DMS153 treated with DMSO at 0.1 percent for 48 hours (cell line): ENCODE measurements around the gene PDZRN3.
"Not testable (repeated sequence)": the region's sequence is repeated elsewhere in the genome, so short reads cannot be mapped to it uniquely, and the experiment has no call there.

Experiments used
- DNase-seq: peaks from one replicate; lab custom pipeline; 2025; ENCODE audit not compliant: unreplicated experiment; lab: John Stamatoyannopoulos, UW

The PDZRN3 gene

DNA sequence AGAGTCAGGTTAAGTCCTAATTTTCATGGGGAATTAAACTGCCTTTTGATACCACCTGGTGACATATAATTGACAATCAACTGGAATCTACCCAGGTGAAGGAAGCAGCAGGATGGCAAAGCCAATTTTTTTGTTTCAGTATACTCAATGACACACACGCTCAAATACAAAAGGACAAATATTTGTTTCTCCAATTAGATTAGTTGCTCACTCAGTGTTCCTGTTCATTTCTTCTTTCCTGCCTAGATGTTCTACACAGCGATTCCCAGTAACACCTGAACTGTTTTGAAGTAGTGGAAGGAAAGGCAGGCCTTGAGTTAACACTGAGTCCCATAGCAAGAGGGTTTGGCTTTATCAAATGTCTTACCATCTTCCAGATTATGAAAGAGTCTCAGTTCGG, 157.5 kb downstream of the PDZRN3 start:
- no peak for DNase-seq

DNA sequence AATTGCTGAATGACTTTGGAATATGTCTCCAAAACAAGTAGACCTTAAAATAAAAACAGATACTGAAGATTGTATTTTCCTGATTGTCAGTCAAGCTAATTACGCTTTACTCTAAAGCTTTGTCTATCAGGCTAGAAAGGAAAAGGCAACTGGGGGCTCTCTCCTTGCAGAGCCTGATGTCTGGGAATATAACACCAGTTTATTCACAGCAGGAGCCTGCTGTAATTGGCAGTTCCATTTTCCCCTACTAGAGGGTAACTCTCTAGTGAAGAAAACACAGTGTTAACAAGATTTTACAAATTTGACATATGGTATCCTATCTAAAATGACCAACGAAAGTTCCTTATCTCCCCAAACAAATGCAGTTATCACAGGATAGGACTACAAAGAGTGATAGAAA, 158.8 kb downstream of the PDZRN3 start:
- DNase-seq = no peak

DNA sequence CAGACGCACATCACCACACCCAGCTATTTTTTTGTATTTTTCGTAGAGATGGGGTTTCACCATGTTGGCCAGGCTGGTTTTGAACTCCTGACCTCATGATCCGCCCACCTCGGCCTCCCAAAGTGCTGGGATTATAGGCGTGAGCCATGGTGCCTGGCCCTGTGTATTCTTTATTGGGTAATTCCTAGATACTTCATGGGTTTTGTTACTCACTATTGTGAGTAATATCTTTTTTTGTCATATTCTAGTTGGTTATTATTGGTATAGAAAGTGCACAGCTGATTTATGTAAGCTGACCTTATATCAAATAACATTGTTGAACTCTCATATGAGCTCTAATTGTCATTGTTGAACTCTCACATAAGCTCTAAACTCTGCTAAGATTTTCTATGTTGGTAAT, 160.6 kb downstream of the PDZRN3 start:
- not testable (repeated sequence) for DNase-seq

DNA sequence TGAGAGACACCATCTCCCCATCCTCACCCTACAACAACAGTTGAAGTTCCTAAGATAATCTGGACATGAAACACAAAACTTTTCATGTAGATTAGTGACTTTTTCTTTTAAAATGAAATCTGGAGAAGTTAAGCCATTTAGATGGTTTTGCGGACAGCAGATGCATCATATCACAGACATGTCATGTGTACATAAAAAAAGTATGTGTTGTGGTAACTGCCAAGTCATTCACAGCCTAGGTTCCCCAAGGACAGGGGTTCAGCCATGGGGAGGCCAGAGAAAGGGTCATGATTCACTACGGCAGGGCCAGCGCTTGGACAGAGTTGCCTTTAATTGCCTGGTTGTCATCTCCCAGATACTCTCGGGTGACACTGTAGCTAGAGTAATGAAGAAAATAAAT, 163.2 kb downstream of the PDZRN3 start:
- no peak for DNase-seq

DNA sequence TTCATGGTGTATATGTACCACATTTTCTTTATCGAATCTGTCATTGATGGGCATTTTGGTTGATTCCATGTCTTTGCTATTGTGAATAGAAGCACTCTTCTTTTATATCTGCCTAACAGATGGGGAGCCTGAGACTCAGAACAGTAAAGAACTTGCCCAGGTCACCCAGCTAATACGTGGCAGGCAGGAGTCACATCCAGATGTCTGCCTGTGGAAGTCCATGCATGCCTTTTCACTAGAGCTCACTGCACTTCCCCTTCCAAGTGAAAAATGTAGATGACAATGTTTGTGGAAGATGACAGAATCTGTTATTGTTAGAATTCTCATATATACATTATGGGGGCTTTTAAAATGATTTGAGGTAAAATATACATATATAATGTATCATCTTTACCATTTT, 165.0 kb downstream of the PDZRN3 start:
- DNase-seq = no peak

DNA sequence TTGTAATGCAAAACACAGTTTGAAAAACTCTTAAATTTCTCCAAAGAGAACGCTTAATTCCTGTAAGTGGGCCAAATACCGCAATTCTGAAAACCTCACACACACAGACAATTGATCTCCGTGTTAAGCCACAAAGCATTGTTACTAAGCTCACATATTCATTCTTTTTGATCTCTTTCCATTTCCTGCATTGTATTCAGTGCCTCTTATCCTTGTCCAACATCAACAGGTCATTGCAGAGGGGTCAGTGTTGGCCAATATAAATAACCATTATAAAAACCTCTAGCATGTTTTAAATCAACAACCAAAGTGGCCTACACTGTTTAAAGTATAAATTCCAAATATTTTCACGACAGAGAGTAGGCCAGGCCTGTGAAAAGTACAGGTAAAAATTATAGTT, 171.1 kb downstream of the PDZRN3 start:
- DNase-seq = no peak

DNA sequence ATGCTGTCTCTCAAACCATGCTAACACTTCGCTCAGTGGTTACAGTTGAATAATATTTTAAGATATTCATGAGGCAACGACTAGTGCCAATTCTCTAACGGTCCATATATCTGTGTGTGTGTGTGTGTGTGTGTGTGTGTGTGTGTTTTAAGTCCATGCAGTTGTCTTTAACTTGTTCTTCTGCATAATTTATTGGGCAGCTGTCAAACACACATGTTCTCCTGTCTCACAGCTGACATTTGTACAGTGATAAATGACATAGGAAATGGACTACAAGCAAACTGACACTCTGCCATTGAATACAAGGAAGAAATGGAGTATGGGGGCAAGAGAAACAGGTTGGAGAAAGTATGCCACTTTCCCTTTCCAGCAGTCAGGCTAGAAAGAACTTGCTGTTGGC, 172.0 kb downstream of the PDZRN3 start:
- DNase-seq = no peak

DNA sequence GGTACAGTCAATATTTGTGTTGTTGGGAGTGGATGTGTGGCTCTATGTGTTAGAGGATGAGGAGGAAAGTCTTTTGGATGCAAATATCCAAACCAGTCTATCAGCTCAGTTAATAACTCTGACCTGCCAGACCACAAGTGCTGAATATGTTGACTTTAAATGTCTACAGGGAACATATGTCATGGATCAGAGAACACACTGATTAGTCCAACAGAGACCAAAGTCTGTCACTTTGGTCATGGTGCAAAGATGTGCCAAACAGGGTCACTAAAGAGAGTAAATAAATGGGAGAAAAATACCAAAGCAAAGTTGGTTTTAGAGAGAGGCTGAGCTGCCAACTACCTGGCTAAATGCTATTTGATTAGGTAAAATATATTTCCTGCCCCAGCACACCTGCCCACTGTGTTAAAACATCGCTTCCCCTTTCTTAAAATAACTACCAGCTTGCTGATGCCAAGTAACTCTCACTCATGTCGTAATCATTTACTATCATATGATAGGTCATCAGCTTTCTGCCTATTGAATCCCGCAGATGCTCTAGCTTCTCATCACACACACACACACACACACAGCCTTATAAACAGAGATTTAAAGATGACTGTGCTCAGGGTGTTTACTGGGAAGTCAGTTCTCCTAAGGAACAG, 173.3 kb downstream of the PDZRN3 start:
- peak; percentile 86 for DNase-seq

DNA sequence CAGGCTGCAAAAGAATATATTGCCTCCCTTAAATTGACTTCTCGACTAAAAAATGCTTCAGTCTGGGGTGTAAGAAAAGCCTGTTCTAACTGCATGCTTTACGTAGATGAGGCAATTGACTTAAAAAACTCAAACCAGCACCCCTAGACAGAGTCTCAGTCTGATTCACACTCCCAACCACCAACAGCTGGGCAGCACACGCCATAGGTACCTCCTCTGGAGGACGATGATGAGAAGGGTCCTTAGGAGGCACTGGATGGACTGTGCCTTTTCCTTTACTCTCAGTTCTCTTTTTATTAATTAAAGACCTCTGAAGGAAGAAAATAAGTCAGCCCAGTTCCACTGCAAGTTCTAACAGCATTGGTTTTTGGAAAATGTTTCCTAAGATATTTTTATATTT, 175.0 kb downstream of the PDZRN3 start:
- no peak for DNase-seq

DNA sequence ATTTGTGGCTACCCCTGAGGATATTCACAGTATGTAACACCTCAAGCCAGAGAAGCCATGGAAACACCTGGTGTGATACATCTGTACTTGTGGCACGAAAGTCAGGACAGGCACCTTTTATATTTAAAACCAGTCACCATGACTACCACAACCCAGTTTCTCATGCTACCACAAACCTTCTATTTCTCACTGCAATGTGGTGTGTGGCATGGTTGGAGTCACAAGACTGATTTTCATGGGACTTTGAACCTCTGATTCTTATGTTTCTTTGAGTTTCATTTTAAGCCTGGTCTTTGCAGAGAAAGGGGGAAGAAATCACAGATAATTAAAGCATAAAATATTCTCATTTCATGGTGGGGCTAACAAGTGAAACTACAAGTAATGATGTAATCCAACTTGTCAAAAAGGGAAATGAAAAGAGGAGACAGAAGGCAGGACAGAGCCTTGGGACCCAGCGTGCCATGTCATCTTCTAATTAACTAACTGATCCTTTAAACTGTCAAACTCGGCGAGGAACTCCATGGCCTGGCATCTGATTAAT, 175.9 kb downstream of the PDZRN3 start:
- DNase-seq = no peak

DNA sequence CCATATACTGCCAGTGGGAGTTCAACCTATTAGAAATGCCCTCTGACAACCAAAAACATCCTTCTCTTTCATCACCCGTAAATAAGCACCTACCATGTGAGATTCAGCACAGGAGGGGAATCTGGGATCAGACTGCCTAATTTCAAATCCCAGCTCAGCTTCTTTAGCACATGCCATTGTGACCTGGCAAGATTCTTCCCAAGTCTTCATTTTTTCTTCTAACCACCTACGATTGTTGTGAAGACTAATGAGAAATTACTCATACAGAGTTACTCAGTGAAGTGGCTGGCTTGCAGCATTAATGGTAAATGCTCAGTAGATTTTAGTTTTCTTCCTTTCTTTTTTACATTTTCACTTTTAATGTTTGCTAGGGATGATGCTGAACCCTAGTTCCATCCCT, 176.7 kb downstream of the PDZRN3 start:
- DNase-seq = no peak

DNA sequence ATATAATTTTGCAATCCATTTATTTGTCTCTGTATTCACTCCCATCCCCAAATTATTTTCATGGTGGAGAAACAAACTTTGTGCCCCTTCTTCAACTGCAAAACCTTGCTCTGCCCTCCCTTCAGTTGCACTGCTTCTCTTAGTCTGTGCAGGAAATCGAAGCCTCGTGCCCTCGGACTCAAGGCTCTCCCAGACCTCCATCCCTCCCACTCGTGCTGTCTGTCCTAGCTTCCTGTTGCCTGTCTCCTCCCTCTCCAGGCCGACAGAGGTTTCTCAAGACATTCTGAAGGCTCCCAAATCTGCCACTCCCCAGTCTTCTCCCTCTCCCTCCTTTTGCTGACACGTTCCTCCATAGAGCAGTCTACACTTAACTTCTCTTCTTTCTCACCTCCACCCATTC, 177.6 kb downstream of the PDZRN3 start:
- no peak for DNase-seq

DNA sequence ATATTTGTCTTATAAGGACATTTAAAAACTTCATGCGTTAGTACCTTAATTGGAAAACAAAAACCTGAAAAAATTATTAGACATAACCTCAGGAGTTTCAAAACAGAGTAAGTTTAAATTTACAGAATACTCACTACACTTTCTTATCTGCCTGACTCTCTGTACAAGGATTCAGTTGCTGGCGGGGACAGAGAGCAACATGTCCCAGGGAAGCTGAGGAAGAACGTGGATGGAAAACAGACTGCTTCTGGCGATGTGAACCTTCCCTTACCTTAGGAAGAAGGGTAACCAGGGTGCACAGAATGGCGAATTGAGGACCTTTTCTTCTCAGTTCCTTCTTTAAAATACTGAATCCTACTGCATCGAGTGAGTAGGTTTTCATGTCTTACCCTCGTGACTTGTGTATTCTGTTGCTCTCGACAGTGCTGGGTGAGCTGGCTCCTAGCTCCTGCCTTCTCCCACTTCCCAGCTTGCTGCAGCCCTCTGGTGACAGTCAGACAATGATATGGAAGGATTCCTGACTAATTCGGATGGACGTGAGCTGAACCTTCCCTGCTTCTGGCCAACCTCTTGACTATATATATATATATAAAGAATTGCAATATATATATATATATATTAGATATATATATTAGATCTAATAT, 178.2 kb downstream of the PDZRN3 start:
- no peak for DNase-seq

DNA sequence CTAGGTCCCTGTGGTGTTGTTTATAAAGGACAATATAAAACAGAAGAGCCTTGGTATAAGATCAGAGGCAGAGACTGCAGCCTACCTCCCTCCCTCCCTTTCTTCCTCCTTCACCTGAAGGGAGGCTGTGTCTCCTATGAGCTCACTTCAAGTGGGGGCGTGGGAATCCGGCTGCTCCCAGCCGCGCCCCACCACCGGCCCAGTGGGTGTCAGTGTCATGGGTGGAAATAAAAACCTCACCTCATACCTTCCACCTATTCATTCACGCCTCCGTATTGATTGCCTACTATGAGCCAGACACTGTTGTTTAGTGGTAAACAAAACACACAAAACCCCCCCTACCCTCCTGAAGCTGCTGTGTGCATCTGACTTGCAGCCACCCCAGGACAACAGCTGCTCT, 181.9 kb downstream of the PDZRN3 start:
- no peak for DNase-seq

DNA sequence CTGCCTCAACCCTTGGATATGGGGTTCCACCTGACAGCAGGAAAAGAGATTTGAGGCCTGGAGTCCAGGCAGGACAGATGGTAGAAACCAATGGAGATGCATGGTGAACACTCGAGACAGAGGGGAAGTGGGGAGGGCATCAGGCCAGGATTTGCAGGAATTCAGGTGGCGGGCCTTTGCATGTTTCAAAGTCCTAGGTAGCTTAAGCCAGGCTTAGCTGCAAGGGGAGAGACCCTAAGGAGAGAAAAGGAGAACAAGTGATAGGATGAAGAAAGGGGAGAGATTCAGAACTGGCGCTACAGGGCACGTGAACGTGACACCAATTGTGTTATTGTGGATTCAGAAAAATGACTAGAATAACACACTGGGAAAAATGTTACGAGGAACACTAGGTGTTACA, 182.6 kb downstream of the PDZRN3 start:
- DNase-seq = no peak

DNA sequence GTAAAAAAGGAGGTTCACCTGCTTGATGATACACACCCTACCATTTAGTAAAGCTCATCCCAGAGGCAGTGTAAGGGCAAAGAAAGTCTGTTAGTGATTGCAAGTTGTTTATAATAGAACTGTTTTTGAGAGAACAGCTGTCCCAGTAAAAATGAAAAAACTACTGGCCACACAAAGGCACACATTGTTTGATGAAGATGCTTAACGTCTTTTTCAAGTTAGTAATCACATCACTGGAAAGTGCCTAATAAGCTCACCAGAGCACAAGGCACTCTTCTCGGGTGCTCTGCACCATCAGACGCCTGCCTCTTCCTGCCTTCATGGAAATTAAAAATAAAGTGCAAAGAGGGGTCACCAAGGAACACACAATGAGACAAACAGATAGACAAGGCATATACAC, 186.9 kb downstream of the PDZRN3 start:
- DNase-seq = no peak

DNA sequence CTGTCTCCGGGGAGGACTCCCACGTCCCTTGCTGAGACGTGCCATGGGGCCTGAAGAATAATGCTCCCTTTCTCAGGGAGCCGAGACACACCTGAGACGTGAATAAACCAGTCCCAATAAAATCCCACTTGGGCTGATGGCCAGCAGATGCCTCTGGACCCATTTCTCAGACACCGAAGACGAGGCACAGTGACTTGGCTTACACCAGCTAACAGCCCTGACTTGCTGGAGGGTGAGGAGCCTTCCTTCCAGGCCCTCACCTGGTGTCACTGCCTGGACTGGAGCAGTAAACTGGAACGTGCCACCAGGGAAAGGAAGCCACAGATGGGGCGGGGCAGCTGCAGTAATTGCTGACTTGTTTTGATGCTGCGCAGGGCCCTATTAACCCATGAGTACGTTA, 189.7 kb downstream of the PDZRN3 start:
- no peak for DNase-seq

DNA sequence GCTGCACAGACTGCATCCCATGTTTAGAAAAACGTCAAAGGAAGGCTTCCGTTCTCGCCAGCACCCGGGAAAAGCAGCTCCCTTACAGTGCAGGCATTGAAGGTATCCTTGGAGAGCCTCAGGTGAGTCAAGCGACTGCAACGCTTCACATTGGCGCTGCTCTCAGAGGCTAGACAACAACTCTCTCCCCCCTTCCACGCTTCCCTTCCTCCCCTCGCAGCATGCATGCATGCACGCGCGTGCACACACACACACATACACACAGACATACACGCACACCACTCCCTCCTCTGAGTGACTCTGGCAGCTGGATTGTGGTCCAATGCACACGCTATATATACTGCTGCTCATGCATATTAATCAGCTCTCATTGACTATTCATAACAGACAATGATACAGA, 191.1 kb downstream of the PDZRN3 start:
- no peak for DNase-seq

DNA sequence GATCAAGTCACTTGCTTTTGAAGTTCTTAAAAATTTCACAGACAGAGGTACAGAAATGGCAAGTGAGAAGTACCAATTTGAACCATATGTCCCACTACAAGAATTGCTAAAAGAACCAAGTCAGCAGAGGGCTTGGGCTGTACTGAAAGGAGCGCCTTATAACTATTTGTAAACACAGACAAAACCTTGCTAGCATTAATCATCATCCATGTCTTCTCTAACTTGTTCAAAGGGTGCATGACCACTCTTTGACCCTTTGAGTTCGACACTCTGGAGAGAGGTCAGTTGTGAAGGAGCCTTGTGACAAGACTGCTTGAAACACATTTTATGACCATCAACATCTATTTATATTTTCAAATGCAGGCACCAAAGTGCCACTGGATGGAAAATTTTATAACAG, 191.7 kb downstream of the PDZRN3 start:
- no peak for DNase-seq

DNA sequence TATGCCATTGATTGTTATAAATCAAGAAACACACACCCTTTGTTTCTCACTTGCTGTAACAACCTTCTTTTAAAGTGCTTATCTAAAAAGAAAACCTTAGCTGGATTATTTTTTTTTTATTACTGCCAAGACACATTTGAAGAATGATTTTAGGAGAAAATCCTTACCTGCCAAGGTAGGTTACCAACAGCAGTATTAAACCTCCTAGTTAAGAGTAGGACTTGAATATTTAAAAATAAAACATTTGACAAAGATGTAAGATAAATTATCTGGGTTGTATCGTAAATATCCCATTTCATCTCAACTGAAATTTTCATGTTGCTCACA, 192.1 kb downstream of the PDZRN3 start:
- DNase-seq = no peak

DNA sequence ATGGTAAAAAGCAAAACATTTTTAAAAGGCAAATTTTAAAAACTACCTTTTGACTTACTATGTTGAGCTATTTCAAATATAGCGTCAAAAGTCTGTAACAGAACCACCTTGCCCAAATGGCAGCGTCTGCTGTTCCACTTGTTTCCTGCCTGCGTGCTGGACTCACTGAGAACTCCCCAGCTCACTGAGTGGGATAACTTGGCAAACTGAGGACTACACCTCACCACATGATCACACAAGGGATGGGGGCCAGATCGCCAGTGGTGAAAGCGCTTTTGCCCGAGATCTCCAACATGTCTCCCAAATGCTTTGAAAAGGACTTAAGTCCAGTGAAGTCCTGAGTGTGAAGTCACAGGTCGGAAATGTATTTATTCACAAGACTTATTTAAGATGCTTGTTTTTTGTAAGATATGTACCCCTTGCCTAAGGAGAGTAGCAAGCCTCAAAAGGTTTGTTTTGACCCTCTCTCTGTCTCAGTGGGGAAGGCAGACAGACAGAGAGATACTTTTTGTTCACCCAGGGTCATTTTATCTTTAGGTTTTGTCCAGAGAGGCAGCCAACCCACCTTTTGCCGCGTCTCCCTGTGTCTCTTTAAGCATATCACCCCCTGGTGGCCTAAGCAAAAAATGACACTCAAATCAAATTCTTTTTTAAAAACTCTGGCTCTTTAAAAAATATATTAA, 192.6 kb downstream of the PDZRN3 start:
- DNase-seq = no peak

DNA sequence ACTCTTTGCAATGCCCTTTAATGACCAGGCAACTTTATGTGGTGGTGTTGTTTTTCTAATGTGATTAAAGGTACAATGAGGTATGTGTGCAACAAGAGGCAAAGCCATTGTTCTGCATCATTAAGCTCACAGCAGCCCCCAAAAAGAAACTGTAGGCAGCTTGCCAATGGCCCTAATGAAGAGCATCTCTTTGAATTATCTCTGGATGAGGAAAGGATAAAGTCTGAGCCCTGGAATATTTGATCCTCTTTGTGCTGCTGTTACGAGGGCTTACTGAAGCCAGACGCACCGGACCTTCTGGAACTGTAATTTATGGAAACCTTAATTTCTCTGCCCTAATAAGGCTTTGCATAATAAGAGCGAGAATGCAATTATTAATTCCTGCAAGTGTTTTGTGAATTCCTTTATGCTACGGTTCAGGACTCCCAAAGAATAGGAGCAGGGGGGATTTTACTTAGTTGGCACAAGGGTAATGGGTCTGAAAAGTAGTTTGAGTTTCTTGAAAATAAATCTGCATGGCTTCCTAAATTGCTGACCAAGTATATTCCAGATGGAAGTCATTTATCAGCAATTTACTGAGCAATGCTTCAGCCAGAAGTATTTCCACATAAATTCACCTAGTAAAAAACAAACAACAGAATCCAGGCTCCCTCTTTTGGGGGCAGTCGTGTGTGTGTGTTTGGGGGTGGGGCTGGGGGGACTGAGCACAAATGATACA, 193.4 kb downstream of the PDZRN3 start:
- DNase-seq = no peak
